H9 (cell line): ENCODE measurements around the gene IDH2. TPM values are rescaled to one million over a fixed set of nuclear protein-coding genes. Genes with fewer than 3 reads are reported as not detected.
"Not testable (repeated sequence)": the region's sequence is repeated elsewhere in the genome, so short reads cannot be mapped to it uniquely, and the experiment has no call there.

ENCODE experiments used
- DNase-seq: peaks from one replicate; pipeline ENCODE4 v3.0.0-alpha.2; 2017
- H2AFZ ChIP-seq: one replicate; pipeline ENCODE4 v1.6.1; 2013; ENCODE audit warnings: mild to moderate bottlenecking, low read length, control low read depth, moderate library complexity
- H2AK5ac ChIP-seq: 2 replicates; pipeline ENCODE4 v1.6.1; 2013; ENCODE audit warnings: low read length, control low read depth, mixed read lengths; ENCODE audit not compliant: insufficient read length
- H2BK120ac ChIP-seq: one replicate; pipeline ENCODE4 v1.6.1; 2013; ENCODE audit warnings: low read depth, mild to moderate bottlenecking, low read length, control low read depth, inconsistent platforms; ENCODE audit not compliant: poor library complexity, severe bottlenecking
- H2BK12ac ChIP-seq: 2 replicates; pipeline ENCODE4 v1.6.1; 2013; ENCODE audit warnings: low read length, control low read depth, mixed read lengths, low read depth; ENCODE audit not compliant: insufficient read length
- H2BK15ac ChIP-seq: 2 replicates; pipeline ENCODE4 v1.6.1; 2013; ENCODE audit warnings: low read depth, low read length, control low read depth
- H2BK20ac ChIP-seq: one replicate; pipeline ENCODE4 v1.6.1; 2013; ENCODE audit warnings: low read depth, mild to moderate bottlenecking, low read length, control low read depth, inconsistent platforms; ENCODE audit not compliant: poor library complexity, severe bottlenecking
- H2BK5ac ChIP-seq: 2 replicates; pipeline ENCODE4 v1.6.1; 2013; ENCODE audit warnings: low read length, control low read depth, mixed read lengths; ENCODE audit not compliant: insufficient read length
- H3K14ac ChIP-seq: 2 replicates; pipeline ENCODE4 v1.6.1; 2013; ENCODE audit warnings: low read length, control low read depth; ENCODE audit not compliant: insufficient read depth
- H3K18ac ChIP-seq: 2 replicates; pipeline ENCODE4 v1.6.1; 2013; ENCODE audit warnings: low read depth, mild to moderate bottlenecking, mixed read lengths, low read length, control low read depth; ENCODE audit not compliant: insufficient read length
- H3K23ac ChIP-seq: 2 replicates; pipeline ENCODE4 v1.6.1; 2013; ENCODE audit warnings: low read length, control low read depth, mixed read lengths, low read depth; ENCODE audit not compliant: insufficient read length
- H3K23me2 ChIP-seq: 2 replicates; pipeline ENCODE4 v1.6.1; 2013; ENCODE audit warnings: low read depth, mild to moderate bottlenecking, mixed read lengths, low read length, control low read depth; ENCODE audit not compliant: insufficient read length, poor library complexity, severe bottlenecking
- H3K27ac ChIP-seq: 2 replicates; pipeline ENCODE4 v1.5.1; 2013; ENCODE audit warnings: low read length, control low read depth, mixed read lengths, low read depth; ENCODE audit not compliant: insufficient read length
- H3K27me3 ChIP-seq: 2 replicates; pipeline ENCODE4 v1.6.1; 2013; ENCODE audit warnings: low read length, control low read depth, inconsistent platforms; ENCODE audit not compliant: insufficient read depth
- H3K4ac ChIP-seq: 2 replicates; pipeline ENCODE4 v1.6.1; 2013; ENCODE audit warnings: low read depth, mild to moderate bottlenecking, control low read depth, inconsistent platforms, low read length, moderate library complexity
- H3K4me1 ChIP-seq: 2 replicates; pipeline ENCODE4 v1.6.1; 2013; ENCODE audit warnings: low read length, control low read depth, inconsistent platforms; ENCODE audit not compliant: insufficient read depth
- H3K4me2 ChIP-seq: 2 replicates; pipeline ENCODE4 v1.6.1; 2013; ENCODE audit warnings: low read length, control low read depth, mixed read lengths; ENCODE audit not compliant: insufficient read length, insufficient read depth
- H3K56ac ChIP-seq: 2 replicates; pipeline ENCODE4 v1.6.1; 2013; ENCODE audit warnings: low read depth, mild to moderate bottlenecking, mixed read lengths, low read length, control low read depth; ENCODE audit not compliant: insufficient read length
- H3K79me1 ChIP-seq: 2 replicates; pipeline ENCODE4 v1.6.1; 2013; ENCODE audit warnings: low read depth, mild to moderate bottlenecking, moderate library complexity, low read length, control low read depth, inconsistent platforms; ENCODE audit not compliant: insufficient read depth, poor library complexity, severe bottlenecking
- H3K79me2 ChIP-seq: 2 replicates; pipeline ENCODE4 v1.6.1; 2013; ENCODE audit warnings: low read length, control low read depth, inconsistent platforms; ENCODE audit not compliant: insufficient read depth
- H3K9ac ChIP-seq: 2 replicates; pipeline ENCODE4 v1.6.1; 2013; ENCODE audit warnings: low read length, control low read depth, mixed read lengths; ENCODE audit not compliant: insufficient read length; ENCODE audit errors: extremely low read depth
- H3K9me3 ChIP-seq: one replicate; pipeline ENCODE4 v1.6.1; 2013; ENCODE audit warnings: low read depth, low read length, inconsistent platforms; ENCODE audit not compliant: control insufficient read depth
- H3T11ph ChIP-seq: one replicate; pipeline ENCODE4 v1.6.1; 2013; ENCODE audit warnings: mild to moderate bottlenecking, low read length, control low read depth, inconsistent platforms
- H4K20me1 ChIP-seq: one replicate; pipeline ENCODE4 v1.6.1; 2013; ENCODE audit not compliant: control insufficient read depth, insufficient read length, insufficient read depth
- H4K5ac ChIP-seq: 2 replicates; pipeline ENCODE4 v1.6.1; 2013; ENCODE audit warnings: low read depth, mild to moderate bottlenecking, mixed read lengths, low read length, control low read depth; ENCODE audit not compliant: insufficient read length
- H4K8ac ChIP-seq: replicated peaks from 2 replicates; pipeline ENCODE4 v1.6.1; 2013; ENCODE audit warnings: low read length, control low read depth, mixed read lengths, low read depth; ENCODE audit not compliant: insufficient read length
- H4K91ac ChIP-seq: 2 replicates; pipeline ENCODE4 v1.6.1; 2013; ENCODE audit warnings: low read depth, mild to moderate bottlenecking, moderate library complexity, mixed read lengths, low read length, control low read depth; ENCODE audit not compliant: insufficient read length
- H3K27ac Mint-ChIP-seq, 3 experiments: 2 replicates in 2 of 3; 3 replicates in 1 of 3; pipeline ENCODE4 v1.8.0; 2020 to 2021; ENCODE audit warnings: mixed read lengths in 3 of 3, mild to moderate bottlenecking in 1 of 3, moderate library complexity in 1 of 3
- H3K27me3 Mint-ChIP-seq: 2 replicates; pipeline ENCODE4 v1.8.0; 2021; ENCODE audit warnings: low read depth, mild to moderate bottlenecking, moderate library complexity, mixed read lengths
- H3K36me3 Mint-ChIP-seq, 3 experiments: 2 replicates in 2 of 3; 3 replicates in 1 of 3; pipeline ENCODE4 v1.8.0; 2020 to 2021; ENCODE audit warnings: low read depth in 3 of 3, mixed read lengths in 3 of 3; ENCODE audit not compliant: insufficient read depth in 1 of 3
- H3K4me1 Mint-ChIP-seq, 2 experiments: 2 replicates each; pipeline ENCODE4 v1.8.0; 2020; ENCODE audit warnings: mixed read lengths in 2 of 2
- H3K4me3 Mint-ChIP-seq, 2 experiments: 2 replicates in 1 of 2; 3 replicates in 1 of 2; pipeline ENCODE4 v1.8.0; 2020 to 2021; ENCODE audit warnings: mild to moderate bottlenecking in 2 of 2, mixed read lengths in 2 of 2, moderate library complexity in 1 of 2
- H3K9me3 Mint-ChIP-seq, 2 experiments: 2 replicates in 1 of 2; 3 replicates in 1 of 2; pipeline ENCODE4 v1.8.0; 2020; ENCODE audit warnings: mild to moderate bottlenecking in 2 of 2, mixed read lengths in 2 of 2, moderate library complexity in 1 of 2
- WGBS: extraction: QIAGEN DNeasy Blood & Tissue Kit; methylation state at CpG from one replicate; pipeline ENCODE4 v1.1.7; 2013; ENCODE audit warnings: missing lambda C conversion rate, low lambda C conversion rate, mixed read lengths; ENCODE audit not compliant: insufficient read length; ENCODE audit errors: extremely low coverage; 5-methylcytosine and 5-hydroxymethylcytosine counted together
- total RNA-seq: library from RNA; stranded (reverse); gene quantifications from 2 replicates; pipeline ENCODE4 v1.2.1, GENCODE V29; 2021
- TF ChIP-seq, protein P1 (sequence below): fragments of 200-600 bp; sonication (generic); conservative IDR thresholded peaks from 3 replicates; pipeline ENCODE4 v1.8.0; 2021; ENCODE audit warnings: antibody characterized with exemption, mild to moderate bottlenecking

IDH2 gene
- total RNA-seq, 1 experiment from 2014 or later = 57.7 TPM

DNA sequence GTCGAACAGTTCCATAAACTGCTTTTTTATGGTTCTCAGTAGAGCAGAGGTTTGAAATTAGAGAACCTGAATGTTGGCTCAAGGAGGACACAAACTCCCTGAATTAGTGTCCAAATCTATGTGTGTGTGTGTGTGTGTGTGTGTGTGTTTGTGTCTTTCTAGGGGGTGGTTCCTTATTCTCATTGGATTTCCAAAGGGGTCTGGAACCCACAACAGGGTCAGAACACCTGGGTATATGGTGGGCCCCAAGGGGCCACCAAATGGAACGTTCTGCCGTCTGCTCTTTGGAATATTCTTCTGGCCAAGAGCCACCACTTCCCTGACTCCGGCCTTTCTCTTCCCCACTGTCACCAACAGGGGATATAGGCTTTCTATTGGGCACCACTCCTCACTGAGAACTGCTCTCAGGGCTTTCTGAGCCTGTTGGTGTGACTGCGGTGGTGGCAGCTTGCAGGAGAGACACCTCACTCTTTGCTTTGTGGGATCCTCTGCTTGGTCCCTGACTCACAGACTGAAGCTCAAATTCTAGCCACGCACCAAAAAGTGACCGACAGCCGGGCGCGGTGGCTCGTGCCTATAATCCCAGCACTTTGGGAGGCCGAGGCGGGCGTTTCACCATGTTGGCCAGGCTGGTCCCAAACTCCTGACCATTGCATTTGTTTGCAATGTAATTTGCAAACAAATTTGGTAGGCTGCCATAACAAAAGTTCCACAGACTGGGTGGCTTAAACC, 47.5 kb upstream of the IDH2 start:
- Mint-ChIP-seq H3K36me3 (no peaks in the 10 kb centered on the region), H3K4me3 (no peak overlapping the region), H3K4me1 (peaks cover 18 to 19% of the 10 kb centered on the region in 2 experiments), H3K27ac (no peak overlapping the region), H3K9me3 (no peaks in the 10 kb centered on the region), H3K27me3 (peaks cover 16% of the 10 kb centered on the region)
- no peaks in the 10 kb centered on the region for H3K23me2 ChIP-seq
- H3K9me3 ChIP-seq = no peaks in the 10 kb centered on the region
- H4K91ac ChIP-seq = no peak overlapping the region
- no peak overlapping the region for H2AFZ ChIP-seq
- H4K5ac ChIP-seq = no peak overlapping the region
- H2BK15ac ChIP-seq = no peak overlapping the region
- no peaks in the 10 kb centered on the region for H4K20me1 ChIP-seq
- H3K4ac ChIP-seq = no peak overlapping the region
- no peak overlapping the region for H4K8ac ChIP-seq
- no CpG with 5 or more reads among the region's 14 CpGs for WGBS
- no peak for DNase-seq
- no peak overlapping the region for H3K23ac ChIP-seq
- no peak overlapping the region for H2BK120ac ChIP-seq
- no peak overlapping the region for H3K56ac ChIP-seq
- no peak overlapping the region for H3K9ac ChIP-seq
- H3K14ac ChIP-seq = no peak overlapping the region
- H3T11ph ChIP-seq = no peak overlapping the region
- no peak overlapping the region for H2BK12ac ChIP-seq
- H3K27ac ChIP-seq = no peak overlapping the region
- H2BK5ac ChIP-seq = no peak overlapping the region
- H2AK5ac ChIP-seq = no peak overlapping the region
- peaks cover 7% of the 10 kb centered on the region; the same call in 1 of the 2 replicates for H3K4me1 ChIP-seq
- no peaks in the 10 kb centered on the region for H3K79me1 ChIP-seq
- H3K4me2 ChIP-seq = no peak overlapping the region
- H3K27me3 ChIP-seq = no peaks in the 10 kb centered on the region
- no peak overlapping the region for H2BK20ac ChIP-seq
- no peaks in the 10 kb centered on the region for H3K79me2 ChIP-seq
- TF ChIP-seq, protein P1, sequence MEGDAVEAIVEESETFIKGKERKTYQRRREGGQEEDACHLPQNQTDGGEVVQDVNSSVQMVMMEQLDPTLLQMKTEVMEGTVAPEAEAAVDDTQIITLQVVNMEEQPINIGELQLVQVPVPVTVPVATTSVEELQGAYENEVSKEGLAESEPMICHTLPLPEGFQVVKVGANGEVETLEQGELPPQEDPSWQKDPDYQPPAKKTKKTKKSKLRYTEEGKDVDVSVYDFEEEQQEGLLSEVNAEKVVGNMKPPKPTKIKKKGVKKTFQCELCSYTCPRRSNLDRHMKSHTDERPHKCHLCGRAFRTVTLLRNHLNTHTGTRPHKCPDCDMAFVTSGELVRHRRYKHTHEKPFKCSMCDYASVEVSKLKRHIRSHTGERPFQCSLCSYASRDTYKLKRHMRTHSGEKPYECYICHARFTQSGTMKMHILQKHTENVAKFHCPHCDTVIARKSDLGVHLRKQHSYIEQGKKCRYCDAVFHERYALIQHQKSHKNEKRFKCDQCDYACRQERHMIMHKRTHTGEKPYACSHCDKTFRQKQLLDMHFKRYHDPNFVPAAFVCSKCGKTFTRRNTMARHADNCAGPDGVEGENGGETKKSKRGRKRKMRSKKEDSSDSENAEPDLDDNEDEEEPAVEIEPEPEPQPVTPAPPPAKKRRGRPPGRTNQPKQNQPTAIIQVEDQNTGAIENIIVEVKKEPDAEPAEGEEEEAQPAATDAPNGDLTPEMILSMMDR = no peak
- no peak overlapping the region for H3K18ac ChIP-seq

GRCh38 chr15:90146198-90146761, 44.0 kb upstream of the IDH2 start:
- not testable (repeated sequence) for DNase-seq, H2AK5ac ChIP-seq, H3K4me3 Mint-ChIP-seq, H3K4me1 Mint-ChIP-seq, H3K27ac Mint-ChIP-seq, H2BK120ac ChIP-seq, H2BK20ac ChIP-seq, H4K8ac ChIP-seq, H4K91ac ChIP-seq, H3K18ac ChIP-seq, H3K27ac ChIP-seq, H3K79me1 ChIP-seq, H3T11ph ChIP-seq, H2AFZ ChIP-seq, H3K4me2 ChIP-seq, H3K4me1 ChIP-seq, H3K9ac ChIP-seq, H2BK5ac ChIP-seq, H4K20me1 ChIP-seq, H2BK12ac ChIP-seq, H3K4ac ChIP-seq, H3K23me2 ChIP-seq, H3K14ac ChIP-seq, H3K36me3 Mint-ChIP-seq, H2BK15ac ChIP-seq, H4K5ac ChIP-seq, H3K9me3 ChIP-seq, H3K23ac ChIP-seq, H3K27me3 ChIP-seq, H3K79me2 ChIP-seq, H3K56ac ChIP-seq, H3K9me3 Mint-ChIP-seq
- peaks cover 14% of the 10 kb centered on the region for H3K27me3 Mint-ChIP-seq
- WGBS = no CpG with 5 or more reads among the region's 7 CpGs
